C4-2B (cell line): Measurements from ENCODE around the gene SFXN5.

Experiments
- CTCF ChIP-seq: fragments of 450-650 bp; conservative IDR thresholded peaks from 2 replicates; pipeline ENCODE4 v1.5.1; 2017; ENCODE audit warnings: mild to moderate bottlenecking
- ZFX ChIP-seq: fragments of 450-650 bp; IDR thresholded peaks from 2 replicates; pipeline ENCODE4 v1.6.1; 2017

GRCh38 chr2:72964146-72964525 is 107.4 kb downstream of the SFXN5 start:
- no peak for TF ChIP-seq CTCF
- no peak for TF ChIP-seq ZFX
